Measurements from ENCODE around the gene NOG. TPM values are rescaled to one million over a fixed set of nuclear protein-coding genes. Genes with fewer than 3 reads are reported as not detected.

Gene NOG
- total and polyA plus RNA-seq, 7 donors: 0.16 to 0.52 (median 0.36) TPM; not detected in 4

DNA sequence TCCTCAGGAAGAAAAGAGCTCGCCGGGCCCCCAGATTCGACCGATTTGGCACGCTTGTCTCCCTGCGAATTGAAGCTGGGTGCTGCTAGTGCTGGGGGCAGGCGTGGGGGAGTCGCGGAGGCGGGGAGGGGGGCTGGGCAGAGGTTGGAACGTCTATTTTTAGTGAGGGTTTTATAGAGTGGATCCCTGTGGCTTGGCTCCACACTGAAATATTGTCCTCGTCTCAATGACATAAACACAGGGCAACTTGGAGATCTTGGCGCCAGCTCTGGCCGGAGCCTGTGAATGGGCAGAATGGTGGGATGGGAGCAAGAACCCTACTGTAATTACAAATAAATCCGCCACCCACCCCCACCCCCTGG lies 15.7 kb upstream of the NOG start:
- no peak overlapping the region for H3K27ac ChIP-seq
- TF ChIP-seq EP300 (IDR thresholded peaks at IDR 0.05) (no peak), POLR2AphosphoS5 (IDR thresholded peaks at IDR 0.05) (no peak), POLR2A (IDR thresholded peaks at IDR 0.05) (no peak)
- TF ChIP-seq, protein P1, sequence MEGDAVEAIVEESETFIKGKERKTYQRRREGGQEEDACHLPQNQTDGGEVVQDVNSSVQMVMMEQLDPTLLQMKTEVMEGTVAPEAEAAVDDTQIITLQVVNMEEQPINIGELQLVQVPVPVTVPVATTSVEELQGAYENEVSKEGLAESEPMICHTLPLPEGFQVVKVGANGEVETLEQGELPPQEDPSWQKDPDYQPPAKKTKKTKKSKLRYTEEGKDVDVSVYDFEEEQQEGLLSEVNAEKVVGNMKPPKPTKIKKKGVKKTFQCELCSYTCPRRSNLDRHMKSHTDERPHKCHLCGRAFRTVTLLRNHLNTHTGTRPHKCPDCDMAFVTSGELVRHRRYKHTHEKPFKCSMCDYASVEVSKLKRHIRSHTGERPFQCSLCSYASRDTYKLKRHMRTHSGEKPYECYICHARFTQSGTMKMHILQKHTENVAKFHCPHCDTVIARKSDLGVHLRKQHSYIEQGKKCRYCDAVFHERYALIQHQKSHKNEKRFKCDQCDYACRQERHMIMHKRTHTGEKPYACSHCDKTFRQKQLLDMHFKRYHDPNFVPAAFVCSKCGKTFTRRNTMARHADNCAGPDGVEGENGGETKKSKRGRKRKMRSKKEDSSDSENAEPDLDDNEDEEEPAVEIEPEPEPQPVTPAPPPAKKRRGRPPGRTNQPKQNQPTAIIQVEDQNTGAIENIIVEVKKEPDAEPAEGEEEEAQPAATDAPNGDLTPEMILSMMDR (IDR thresholded peaks at IDR 0.05): no peak
- H3K36me3 ChIP-seq: no peaks in the 10 kb centered on the region
- no peak for DNase-seq
- H3K4me1 ChIP-seq: peaks cover 0 to 19% (median 13%) of the 10 kb centered on the region in 4 donors
- 41% methylated on average over 15 of the region's 15 CpGs for WGBS, 2 donors
- intact Hi-C loops (cut with DNase I): no loop called here
- no peaks in the 10 kb centered on the region for H3K27me3 ChIP-seq
- no peaks in the 10 kb centered on the region for H3K9me3 ChIP-seq
- peak overlapping the region in 2 of 4 donors; percentile 2 to 18 for H3K4me3 ChIP-seq

GRCh38 chr17:56581635-56582627 lies 11.6 kb upstream of the NOG start:
- H3K4me3 ChIP-seq: no peak overlapping the region
- 84 to 88% methylated on average over 5 of the region's 5 CpGs for WGBS, 2 donors
- H3K4me1 ChIP-seq: peaks cover 0 to 19% (median 13%) of the 10 kb centered on the region in 4 donors
- intact Hi-C loops (cut with DNase I): no loop called here
- TF ChIP-seq POLR2AphosphoS5 (IDR thresholded peaks at IDR 0.05): no peak
- TF ChIP-seq, protein P1 (IDR thresholded peaks at IDR 0.05): no peak
- no peak for TF ChIP-seq POLR2A (IDR thresholded peaks at IDR 0.05)
- no peak for TF ChIP-seq EP300 (IDR thresholded peaks at IDR 0.05)
- no peaks in the 10 kb centered on the region for H3K9me3 ChIP-seq
- DNase-seq: no peak
- H3K36me3 ChIP-seq: no peaks in the 10 kb centered on the region
- H3K27ac ChIP-seq: no peak overlapping the region
- peaks cover 0 to 21% (median under 1%) of the 10 kb centered on the region in 3 donors for H3K27me3 ChIP-seq

GRCh38 chr17:56583772-56584171 lies 9.7 kb upstream of the NOG start:
- TF ChIP-seq POLR2AphosphoS5 (IDR thresholded peaks at IDR 0.05) (no peak), POLR2A (IDR thresholded peaks at IDR 0.05) (no peak), EP300 (IDR thresholded peaks at IDR 0.05) (no peak)
- TF ChIP-seq, protein P1 (IDR thresholded peaks at IDR 0.05): no peak
- no peaks in the 10 kb centered on the region for H3K36me3 ChIP-seq
- H3K4me3 ChIP-seq: no peak overlapping the region
- no peak for DNase-seq
- no peaks in the 10 kb centered on the region for H3K9me3 ChIP-seq
- H3K27me3 ChIP-seq: peaks cover 2 to 38% (median 8%) of the 10 kb centered on the region in 3 donors
- peaks cover 0 to 2% (median under 1%) of the 10 kb centered on the region in 4 donors for H3K4me1 ChIP-seq
- no peak overlapping the region for H3K27ac ChIP-seq
- 68 to 75% methylated on average over 7 of the region's 7 CpGs for WGBS, 2 donors
- intact Hi-C loops (cut with DNase I): no loop called here

GRCh38 chr17:56587298-56587697 lies 6.2 kb upstream of the NOG start:
- no peak for DNase-seq
- Histone ChIP-seq H3K27ac (no peak overlapping the region), H3K9me3 (no peaks in the 10 kb centered on the region), H3K36me3 (no peaks in the 10 kb centered on the region), H3K4me1 (peaks cover 0 to 2% (median under 1%) of the 10 kb centered on the region in 4 donors), H3K4me3 (no peak overlapping the region), H3K27me3 (peaks cover 5 to 71% (median 34%) of the 10 kb centered on the region in 3 donors)
- WGBS, 2 donors: 72 to 84% methylated on average over 5 of the region's 5 CpGs
- TF ChIP-seq POLR2A (IDR thresholded peaks at IDR 0.05) (no peak), POLR2AphosphoS5 (IDR thresholded peaks at IDR 0.05) (no peak), EP300 (IDR thresholded peaks at IDR 0.05) (no peak)
- TF ChIP-seq, protein P1 (IDR thresholded peaks at IDR 0.05): no peak
- intact Hi-C loops (cut with DNase I): no loop called here
